ENCODE results near the gene STX10.
A peak's percentile ranks its signal among the peaks of the same experiment; 100 is the strongest.

Gene STX10

DNA sequence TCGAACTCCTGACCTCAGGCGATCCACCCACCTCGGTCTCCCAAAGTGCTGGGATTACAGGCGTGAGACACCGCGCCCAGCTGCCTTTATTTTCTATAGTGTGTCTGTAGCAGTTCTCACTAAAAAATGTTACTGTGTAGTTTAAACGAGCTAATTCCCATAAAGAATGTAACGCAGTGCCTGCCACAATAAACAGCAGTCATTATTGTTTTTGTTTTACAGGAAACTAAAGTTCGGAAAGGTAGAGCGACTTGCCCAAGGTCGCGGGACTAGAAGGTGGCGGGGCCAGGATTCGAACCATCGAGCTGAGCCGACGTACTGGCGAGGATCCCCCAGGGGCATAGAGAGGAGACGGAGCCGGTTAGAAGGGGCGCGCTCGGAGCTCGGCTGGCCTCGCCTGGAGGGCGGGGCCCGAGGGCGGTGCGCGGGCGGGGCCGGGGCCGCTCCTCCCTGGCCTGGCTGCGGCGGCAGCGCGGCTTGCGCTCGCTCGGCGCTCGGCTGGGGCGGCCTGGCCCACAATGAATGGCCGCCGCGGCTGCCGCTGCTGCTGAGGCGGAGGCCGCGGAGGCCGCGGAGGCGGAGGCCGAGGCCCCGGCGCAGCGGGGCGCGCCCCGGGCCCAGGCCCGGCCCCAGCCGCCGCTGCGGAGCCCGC is 32.3 kb downstream of the STX10 start, which contains the start of gene NACC1:
Gene NACC1 (plus strand): TSS at position 493 of the 652 bp plus-strand sequence. CDS start 16,944 bp downstream, outside the sequence.
- DNase-seq = peak; percentile 82

DNA sequence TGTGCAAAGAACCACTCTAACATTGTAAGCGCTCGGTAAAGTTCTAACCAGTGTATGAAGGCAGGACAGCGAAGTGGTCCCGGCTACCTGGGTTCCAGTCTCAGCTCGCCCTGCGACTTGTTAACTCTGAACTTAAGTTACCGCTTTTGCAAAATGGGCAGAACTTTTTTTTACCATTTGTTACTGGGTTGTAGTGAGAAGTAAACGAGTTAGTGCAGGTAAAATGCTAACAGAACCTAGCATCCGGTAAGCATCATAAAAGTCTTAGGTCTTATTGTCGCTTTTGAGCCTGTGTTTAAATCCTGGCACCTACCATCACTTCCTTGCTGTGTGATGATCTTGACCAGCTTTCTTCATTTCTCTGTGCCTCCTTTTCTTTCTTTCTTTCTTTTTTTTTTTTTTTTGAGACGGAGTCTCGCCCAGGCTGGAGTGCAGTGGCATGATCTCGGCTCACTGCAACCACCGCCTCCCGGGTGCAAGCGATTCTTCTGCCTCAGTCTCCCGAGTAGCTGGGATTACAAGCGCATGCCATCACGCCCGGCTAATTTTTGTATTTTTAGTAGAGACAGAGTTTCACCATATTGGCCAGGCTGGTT is 32.9 kb downstream of the STX10 start:
- DNase-seq = no peak

DNA sequence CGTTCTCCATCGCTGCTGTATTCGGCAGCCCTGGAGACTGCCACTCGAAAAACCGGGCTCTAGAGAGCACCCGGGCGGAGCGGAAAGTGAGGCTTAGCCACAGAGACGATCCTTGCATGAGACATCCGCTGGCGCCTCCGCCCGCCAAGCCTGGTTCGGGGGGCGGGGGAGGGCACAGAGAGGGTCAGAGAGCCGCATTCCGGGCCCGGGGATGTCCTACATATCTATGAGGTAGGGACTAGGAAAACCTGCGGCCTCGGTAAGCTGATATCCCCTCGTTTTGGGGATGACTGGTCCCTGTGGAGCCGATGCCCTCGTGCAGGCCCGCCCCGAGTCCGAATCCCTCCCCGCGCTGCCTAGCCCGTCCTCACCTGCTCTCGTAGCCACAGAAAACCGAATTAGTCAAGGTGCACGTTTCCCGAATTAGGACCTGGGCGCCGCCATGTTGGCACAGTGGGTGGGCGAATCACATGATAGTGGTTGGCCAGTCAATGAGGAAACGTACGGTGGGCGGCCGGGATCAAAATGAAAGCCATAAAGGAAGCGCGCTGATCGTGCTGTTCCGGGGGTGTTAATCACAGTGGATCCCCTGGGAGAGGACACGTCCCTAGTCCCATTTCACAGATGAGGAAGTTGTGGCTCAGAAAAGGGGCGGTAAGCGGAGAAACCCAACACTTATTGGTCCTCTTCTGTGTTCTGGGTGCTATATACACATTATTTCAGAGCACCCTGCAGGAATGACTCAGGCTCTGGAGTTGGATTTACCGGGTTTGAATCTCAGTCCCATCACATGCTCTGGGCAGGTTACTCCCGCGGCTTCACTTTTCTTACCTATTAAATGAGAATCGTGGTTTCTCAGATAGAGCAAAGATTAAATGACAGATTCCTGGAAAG is 33.6 kb downstream of the STX10 start, which contains the start of gene TRMT1:
Gene TRMT1 (minus strand): TSS at position 459 of the 894 bp plus-strand sequence. CDS start 341 bp downstream, at position 118.
- DNase-seq = peak; percentile 76

DNA sequence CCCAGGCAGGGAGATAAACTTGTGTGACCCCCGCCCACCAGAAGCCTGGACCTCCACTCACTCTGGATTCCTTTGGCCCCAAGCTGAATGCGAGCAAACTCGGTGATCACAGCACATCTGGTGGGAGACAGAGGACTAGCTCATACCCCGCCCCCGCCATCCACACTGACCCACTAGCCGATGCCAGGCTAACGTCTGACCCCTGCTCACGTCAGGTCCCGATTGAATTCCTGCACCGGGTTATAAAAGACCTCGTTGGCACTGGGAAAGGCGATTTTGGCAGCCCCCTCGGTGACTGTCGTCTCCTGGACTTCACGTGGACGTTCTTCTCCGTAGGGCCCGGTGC is 34.3 kb downstream of the STX10 start:
- DNase-seq = no peak

DNA sequence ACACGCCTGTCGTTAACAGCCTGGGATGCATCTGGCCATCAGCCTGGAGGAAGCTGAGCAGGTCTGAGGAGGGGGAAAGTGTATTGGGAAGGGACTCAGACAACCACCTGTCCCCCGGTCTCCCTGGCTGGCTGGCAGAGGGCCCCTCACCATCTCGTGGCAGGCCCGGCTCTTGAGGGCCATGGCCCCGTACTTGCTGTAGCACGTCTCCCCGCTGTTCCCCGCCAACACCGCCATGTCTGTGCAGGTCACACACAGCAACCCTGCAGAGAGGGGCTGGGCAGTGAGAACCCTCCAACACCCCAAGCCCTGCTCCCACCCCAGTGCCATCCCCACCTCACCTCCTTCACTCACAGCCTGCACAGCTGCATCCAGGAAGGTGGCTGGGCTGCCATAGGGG is 37.6 kb downstream of the STX10 start:
- no peak for DNase-seq

DNA sequence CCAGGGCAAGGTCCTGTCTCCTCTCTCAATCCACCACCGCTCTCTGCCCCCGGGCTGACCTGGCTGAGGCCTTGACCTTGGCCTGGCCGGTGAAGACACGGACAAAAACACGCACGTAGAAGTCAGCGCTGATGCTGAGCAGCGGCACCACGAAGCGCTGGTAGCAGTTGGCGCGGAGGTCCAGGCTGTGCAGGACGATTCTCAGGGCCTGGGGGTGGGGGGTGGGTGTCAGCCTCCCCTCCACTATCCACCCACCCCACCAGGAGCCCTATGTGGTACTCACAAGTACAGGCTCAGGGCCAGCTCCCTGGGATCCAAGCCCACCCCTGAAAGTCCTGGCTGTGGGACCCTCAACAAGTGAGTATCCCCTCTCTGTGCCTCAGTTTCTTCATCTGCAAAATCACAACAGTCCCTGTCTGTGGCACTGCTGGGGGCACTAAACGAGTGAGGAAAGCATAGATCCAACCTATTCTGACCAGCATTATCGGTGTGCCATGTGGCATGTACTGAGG is 40.0 kb downstream of the STX10 start:
- DNase-seq = no peak

DNA sequence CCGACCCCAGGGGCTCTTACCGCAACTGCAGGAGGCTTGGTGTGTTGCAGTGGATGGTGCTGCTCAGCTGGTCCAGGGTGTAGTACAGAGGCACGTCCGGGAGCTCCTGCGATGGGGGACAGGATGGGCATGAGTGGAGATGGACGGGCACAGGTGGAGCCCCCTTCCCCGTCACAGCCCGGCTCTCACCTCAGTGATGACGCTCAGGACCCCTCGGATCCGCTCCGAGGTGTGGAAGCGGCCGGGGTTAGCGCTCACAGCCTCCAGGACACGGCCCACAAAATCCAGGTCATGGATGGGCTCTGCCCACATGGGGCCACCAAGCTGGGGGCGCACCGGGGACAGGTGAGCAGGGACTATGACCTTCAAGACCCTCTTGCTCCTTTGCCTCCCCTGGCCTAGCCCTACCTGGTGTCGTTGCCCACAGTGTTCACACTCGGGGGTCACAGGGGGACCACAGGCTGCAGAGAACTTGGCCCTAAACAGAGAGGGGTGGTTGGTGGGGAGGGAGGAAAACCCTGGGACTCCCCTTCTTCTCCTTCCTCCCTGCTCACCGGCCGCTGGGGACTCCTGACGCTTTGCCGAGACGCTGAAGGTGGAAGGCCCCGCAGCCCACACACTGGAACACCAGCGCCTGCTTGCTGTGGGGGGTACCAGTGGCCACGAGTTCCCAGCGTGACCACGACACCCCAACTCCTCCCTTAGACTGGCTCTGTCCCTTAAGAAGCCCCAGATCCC is 40.6 kb downstream of the STX10 start:
- DNase-seq = no peak

DNA sequence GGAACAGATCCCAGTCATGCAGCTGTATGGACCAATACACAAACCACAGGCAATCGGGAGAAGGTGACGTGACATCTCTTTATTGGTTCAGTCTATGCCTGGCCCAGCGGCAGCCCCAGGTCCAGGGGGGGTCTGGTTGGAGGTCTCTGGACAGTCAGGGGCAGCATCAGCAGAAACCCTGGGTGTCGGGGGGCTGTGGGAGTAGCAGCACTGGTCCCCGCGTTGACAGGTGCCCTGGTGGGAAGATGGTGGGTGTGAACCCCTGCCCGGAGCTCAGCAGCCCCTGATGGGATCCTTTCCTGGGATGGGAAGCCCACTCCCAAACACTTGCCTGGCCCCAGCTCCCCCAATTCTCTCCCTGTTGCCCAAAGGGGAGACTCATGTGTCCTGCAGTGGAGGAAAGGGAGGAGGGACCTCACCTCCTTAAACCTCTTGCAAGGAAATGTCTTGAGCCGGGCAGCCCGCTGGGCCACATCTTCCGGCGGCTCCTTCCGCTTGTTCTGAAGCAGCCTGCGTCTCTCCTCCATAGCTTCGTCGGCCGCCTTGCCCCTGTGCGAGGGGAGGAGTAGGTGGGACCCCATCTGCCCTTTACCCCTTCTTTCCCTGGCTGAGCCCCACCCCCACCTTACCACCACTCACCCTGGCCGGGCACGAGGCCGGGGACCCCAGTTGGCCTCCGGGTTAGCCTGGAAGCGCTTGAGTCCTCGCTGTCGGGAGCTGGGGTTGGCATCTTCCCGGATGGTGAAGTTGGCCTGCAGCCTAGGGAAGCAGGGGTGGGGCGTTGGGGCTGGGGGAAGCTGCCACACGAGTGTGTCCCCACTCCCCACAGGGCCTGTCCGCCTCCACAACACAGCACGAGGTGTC is 45.1 kb downstream of the STX10 start:
- no peak for DNase-seq

DNA sequence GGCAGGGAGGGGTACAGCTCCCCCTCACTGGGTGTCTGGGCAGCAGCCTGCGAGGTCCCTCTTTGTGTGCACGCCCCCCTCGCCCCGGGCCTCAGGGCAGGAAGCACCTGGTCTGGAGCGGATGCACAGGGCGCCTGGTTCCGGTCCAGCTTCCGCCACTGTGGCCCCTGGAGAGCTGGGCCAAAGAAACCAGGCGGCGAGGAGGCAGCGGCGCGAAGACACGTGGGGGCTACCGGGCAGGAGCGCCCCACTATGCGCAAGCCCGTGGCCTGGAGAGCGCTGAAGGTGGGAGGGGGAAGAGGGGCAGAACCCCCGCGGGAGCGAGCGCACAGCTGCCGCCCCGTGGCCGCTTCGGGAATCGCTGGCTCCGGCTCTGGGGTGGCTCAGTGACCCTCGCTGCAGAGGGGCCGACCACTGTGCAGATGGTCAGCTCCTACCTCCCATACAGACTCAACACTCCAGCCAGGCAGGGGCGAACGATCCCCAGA is 45.8 kb downstream of the STX10 start:
- DNase-seq = no peak

DNA sequence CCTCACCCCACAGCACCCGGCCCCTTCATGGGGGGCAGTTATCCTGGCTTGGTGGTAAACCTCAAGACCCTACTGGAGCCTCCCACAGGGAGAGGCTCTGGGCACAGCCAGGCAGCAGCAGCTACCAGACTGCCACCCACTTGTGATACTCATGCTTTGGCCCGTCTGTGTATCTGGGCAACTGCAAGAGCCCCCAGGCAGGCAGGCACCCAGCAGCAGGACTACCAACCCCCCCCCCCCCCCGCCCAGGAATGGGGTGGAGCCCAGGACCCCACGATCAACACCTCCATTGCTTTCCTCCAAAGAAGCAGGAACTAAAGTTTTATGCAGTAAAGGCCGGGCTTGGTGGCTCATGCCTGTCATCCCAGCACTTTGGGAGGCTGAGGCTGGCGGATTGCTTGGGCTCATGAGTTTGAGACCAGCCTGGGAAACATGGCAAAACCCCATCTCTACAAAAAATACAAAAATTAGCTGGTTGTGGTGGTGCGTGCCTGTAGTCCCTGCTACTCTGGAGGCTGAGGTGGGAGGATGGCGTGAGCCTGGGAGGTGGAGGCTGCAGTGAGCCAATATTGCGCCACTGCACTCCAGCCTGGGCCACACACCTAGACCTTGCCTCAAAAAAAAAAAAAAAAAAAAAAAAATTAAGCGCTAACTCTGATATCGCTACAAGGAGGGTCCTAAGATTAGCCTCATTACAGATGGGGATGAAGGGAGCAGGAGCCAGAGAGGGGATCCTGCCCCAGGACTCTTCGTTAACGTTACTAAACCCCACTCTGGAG is 46.4 kb downstream of the STX10 start:
- no peak for DNase-seq

DNA sequence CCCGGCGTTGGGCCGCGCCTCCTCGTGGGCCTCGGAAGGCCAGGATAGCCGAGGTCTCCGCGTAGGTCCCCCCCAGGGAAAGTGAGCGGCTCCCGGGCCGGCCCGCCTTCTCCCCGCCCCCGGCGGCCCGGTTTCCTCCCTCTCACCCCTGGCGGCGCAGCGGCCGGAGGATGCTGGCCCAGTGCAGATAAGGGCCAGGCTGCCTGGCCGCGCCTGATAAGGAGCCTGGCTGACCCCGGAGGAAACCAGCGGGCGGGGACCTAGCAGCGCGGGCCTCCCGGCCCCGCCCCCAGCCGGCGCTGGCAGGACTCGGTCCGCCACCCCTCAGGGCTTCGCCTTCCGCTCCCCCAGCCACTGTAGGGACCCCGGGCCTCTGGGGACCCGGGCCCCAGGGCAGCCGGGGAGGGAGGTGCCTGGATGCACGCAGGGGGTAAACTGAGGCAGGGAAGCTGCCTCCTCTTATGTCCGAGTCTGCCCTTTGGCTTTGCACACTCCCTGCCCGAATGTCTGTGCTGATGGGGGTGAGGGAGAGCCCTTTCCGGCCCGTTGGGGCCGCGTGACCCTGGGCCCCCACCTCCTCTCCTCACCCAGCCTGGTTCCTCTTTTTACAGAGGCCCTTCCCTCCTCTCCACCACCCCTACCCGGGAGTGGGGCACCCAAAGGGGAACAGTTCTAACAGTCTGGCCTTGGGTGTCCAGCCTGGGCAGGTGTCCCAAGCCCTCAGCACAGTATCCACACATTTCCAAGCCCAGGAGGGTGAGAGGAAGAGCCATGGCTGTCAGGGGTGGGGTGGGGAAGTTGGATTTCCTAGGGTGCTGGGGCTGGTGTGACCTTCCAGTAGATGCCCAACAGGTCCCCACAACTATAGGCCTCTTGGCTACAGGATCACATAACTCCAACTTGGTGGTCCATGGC is 47.3 kb downstream of the STX10 start, which contains the start of gene LYL1:
Gene LYL1 (minus strand): TSS at position 193 of the 915 bp plus-strand sequence. CDS start 1,687 bp downstream, outside the sequence.
- DNase-seq = peak; percentile 30

DNA sequence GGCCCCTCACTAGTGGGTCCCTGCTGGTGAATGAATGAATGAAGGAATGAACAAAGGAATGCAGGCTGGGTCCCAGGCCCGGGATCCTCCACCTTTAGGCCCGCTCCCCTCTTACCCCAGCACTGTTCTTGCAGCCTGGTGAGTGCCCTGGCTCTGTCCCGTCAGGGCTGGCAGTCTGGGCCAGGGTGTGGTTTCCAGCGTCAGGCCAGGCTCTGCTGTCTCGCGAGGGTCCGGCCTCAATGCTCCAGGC is 47.8 kb downstream of the STX10 start:
- DNase-seq = no peak

DNA sequence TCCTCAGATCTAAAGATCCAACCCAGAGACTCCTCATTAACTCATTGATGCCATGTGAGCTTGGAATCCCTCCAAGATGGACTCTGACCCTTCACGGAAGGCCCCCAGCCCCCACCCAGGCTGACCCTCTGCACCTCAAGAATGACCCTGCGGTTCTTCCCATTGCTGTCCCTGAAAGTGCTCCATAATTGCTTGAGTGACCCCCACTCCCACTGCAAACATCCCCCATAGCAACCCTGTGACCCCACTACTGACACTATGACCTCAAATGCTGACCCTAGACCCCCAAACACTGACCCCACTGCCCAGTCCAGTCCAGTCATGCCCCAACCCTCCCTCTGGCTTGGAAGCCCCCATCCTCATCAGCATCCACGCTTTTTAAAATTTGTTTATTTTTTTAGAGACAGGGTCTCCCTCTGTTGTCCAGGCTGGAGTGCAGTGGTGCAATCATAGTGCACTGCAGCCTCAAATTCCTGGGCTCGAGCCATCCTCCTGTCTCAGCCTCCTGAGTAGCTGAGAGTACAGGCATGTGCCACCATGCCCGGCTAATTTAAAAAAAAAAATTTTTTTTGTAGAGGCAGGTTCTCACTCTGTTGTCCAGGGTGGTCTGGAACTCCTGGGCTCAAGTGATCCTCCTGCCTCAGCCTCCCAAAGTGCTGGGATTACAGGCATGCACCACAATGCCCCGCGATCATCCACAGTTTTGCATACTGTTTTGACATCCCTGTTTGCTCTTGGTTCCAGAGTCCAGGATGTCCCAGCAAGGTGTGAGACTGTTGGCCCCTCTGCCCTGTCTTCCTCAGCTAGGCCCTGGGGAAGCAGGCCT is 48.4 kb downstream of the STX10 start:
- DNase-seq = no peak

DNA sequence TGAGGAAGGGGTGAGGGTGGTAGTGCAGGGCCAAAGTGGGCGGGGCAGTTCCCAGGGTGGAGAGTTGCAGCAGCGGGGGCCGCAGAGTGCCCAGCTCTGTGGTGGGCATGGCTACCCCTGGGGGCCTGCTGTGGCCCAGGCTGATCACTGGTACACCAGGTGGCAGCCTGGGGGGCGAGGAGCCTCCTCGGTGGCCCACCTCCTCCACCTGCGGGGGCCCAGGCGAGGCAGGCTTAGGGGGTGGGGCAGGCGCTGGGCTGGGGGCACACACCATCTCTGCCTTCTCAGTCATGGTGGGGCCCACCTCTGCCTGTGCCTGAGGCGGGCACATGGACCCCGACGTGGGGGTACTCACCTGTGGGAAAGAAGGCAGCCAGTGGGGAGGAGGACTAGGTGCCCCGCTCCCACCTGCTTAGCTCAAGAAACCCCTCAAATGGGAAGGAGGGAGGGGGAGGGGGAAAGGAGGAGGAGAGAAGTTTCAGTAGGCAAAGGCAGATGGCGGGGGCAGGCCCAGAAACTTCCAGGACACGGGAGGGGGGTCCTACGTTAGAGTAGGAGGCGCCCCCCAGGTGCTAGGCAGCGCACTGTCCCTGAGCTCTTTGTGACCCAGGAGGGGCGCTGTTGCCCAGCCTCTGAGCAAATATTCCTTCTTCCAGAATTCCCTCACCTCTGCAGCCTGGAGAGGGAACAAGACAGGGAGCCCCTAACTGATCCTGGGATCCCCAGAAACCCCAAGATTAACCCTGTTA is 49.2 kb downstream of the STX10 start:
- DNase-seq = no peak

DNA sequence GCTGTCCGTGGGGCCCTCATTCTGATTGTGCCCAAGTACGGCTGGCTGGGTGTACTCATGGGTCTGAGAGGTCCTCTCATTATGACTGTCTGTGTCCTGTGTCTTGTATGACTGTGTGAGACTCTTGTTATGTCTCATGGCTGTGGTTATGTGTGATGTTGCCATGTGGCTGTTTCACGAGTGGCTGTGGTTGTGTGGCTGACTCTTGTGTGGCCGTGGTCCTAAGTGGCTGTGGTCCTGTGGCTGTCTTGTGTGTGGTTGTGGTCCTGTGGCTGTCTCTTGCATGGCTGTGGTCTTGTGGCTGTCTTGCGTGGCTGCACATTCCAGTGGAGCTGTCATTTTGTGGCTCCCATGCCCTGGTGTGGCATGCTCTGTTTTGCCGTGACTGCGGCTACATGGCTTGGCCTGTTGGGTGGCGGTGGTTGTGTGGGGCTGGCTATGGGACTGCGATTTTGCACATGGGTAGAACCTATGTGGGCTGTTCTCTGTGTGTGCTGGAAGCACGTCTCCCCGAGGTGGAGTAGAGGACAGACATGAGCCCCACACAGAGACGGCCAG is 50.1 kb downstream of the STX10 start:
- DNase-seq = no peak

DNA sequence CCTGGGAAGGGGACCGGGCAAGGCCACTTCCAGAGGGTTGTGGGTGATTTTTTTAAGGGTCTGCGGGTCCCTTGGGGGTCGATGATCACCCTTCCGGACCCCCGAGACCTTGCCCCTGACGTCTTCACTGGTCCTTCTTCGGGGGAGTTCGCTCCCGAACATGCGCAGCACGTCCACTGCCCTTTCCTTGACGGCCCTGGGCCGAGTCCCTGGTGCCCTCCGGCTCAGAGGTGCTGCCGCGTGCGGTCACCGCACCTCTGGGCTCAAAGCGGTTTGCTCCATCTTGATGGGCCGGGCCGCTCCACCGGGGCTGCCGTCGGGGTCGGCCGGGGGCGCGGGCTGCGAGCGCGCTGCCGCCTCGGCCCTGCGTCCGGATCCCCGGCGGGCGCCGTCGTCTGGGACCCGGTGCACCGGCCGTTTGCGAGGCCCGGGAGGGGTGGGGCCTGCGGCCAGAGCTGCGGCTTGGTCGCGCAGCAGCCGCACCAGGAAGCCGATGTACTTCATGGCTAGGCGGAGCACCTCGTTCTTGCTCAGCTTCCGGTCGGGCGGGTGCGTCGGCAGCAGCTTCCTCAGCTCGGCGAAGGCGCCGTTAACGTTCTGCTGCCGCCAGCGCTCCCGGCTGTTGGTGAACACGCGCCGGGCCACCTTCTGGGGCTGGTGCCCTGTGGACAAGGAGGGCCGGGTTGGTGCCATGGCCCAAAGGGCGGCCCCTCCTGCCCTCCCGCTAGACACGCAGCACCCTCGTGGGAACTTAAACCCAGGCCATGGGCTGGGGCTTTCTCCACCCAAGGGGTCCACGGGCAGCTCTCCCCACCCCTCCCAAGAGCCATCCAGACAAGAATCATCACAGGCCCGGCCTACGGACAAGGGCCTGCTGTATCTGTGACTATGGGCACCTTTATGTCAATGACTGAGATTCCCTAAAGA is 50.8 kb downstream of the STX10 start:
- DNase-seq = no peak
